ENCODE measurements around the gene KIF3A. TPM values are rescaled to one million over a fixed set of nuclear protein-coding genes. Genes with fewer than 3 reads are reported as not detected.

Gene KIF3A
- total RNA-seq, 4 donors from 2014 or later: 4.9 to 7.7 (median 6.3) TPM

DNA sequence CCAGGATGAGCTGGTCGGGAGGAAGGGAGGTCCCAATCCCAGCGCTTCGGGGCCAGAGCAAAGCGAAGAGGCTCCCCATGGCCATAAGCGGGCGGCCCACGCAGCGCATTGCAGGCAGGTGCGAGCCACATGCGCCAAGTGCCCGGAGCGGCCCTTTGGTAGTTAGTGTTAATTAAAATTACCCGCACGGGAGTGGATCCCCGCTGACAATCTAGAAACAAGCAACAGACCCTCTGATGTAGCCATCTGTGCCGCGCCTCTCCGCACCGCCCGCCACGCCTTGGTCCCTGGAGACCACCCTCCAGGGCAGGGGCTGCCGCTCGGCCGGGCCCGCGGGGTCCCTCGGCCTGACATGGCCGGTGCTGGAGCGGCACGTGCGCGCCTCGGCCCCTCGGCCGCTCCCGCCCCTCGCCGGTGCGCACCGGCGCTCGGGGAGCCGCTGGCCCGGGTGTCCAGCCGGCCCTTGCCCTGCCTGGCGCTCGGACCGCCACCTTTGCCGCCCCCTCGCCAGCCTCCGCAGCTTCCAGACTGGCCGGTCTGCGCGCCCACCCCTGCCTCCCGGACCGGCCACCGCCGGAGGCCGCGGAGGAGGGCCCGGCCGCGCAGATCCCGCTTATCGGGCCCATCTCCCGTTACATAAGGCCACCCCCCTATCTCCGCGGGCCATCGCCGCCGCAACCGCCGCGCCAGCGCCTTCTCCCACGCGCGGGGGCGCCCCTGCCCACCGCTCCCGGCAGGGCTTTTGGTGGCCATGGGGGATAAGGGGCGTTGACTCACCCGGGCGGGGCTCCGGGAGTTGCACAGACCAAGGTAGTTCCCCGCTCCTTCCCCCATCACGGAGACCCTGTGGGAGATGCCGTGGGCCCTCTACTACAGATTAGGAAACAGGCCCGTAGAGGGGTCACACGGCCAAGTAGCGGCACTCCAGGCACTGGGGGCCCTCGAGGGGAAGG, 81.2 kb downstream of the KIF3A start:
- no peak for DNase-seq (ENCODE audit: low spot score in 2 of 2)
- TF ChIP-seq, protein P1, sequence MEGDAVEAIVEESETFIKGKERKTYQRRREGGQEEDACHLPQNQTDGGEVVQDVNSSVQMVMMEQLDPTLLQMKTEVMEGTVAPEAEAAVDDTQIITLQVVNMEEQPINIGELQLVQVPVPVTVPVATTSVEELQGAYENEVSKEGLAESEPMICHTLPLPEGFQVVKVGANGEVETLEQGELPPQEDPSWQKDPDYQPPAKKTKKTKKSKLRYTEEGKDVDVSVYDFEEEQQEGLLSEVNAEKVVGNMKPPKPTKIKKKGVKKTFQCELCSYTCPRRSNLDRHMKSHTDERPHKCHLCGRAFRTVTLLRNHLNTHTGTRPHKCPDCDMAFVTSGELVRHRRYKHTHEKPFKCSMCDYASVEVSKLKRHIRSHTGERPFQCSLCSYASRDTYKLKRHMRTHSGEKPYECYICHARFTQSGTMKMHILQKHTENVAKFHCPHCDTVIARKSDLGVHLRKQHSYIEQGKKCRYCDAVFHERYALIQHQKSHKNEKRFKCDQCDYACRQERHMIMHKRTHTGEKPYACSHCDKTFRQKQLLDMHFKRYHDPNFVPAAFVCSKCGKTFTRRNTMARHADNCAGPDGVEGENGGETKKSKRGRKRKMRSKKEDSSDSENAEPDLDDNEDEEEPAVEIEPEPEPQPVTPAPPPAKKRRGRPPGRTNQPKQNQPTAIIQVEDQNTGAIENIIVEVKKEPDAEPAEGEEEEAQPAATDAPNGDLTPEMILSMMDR (IDR thresholded peaks at IDR 0.05): no peak
- no peak for TF ChIP-seq POLR2A (IDR thresholded peaks at IDR 0.05)
- intact Hi-C loops (cut with DNase I; ENCODE audit: low total_unique reads): no loop called here
- WGBS, 2 donors: 5 to 8% methylated on average over 35 to 78 of the region's 92 CpGs
- no peak overlapping the region for H3K4me3 ChIP-seq (ENCODE audit: low read depth, poor library complexity, severe bottlenecking)

- no peak overlapping the region for H3K4me3 ChIP-seq (ENCODE audit: low read depth, poor library complexity, severe bottlenecking)
- TF ChIP-seq POLR2A (IDR thresholded peaks at IDR 0.05): no peak
- TF ChIP-seq, protein P1 (IDR thresholded peaks at IDR 0.05): no peak
- intact Hi-C loops (cut with DNase I; ENCODE audit: low total_unique reads): no loop called here
- no peak for DNase-seq (ENCODE audit: low spot score in 2 of 2)
- 17 to 22% methylated on average over 7 of the region's 7 CpGs for WGBS, 2 donors
Measured at GRCh38 chr5:132653716-132654115, 83.6 kb downstream of the KIF3A start.

GRCh38 chr5:132651838-132652469, 85.4 kb downstream of the KIF3A start:
- intact Hi-C loops (cut with DNase I; ENCODE audit: low total_unique reads): no loop called here
- no peak for TF ChIP-seq POLR2A (IDR thresholded peaks at IDR 0.05)
- TF ChIP-seq, protein P1 (IDR thresholded peaks at IDR 0.05): no peak
- 84 to 89% methylated on average over 4 of the region's 4 CpGs for WGBS, 2 donors
- H3K4me3 ChIP-seq (ENCODE audit: low read depth, poor library complexity, severe bottlenecking): no peak overlapping the region
- no peak for DNase-seq (ENCODE audit: low spot score in 2 of 2)

DNA sequence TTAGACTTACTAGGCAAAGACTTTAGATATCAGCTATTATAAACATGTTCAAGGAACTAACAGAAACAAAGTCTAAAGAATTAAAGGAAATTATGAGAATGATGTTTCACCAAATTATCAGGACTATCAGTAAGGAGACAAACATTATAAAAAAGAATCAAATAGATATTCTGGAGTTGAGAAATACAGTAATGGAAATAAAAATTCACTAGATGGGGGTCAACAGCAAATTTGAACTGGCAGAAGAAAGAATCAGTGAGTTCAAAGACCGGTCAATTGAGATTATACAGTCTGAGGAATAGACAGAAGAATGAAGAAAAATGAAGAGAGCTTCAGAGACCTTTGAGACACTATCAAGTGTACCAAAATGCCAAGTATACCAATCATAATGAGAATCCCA, 89.0 kb downstream of the KIF3A start:
- no peak for DNase-seq (ENCODE audit: low spot score in 2 of 2)
- intact Hi-C loops (cut with DNase I; ENCODE audit: low total_unique reads): no loop called here
- no peak for TF ChIP-seq POLR2A (IDR thresholded peaks at IDR 0.05)
- TF ChIP-seq, protein P1 (IDR thresholded peaks at IDR 0.05): no peak
- no peak overlapping the region for H3K4me3 ChIP-seq (ENCODE audit: low read depth, poor library complexity, severe bottlenecking)
- 95 to 98% methylated on average over 1 of the region's 1 CpG for WGBS, 2 donors

DNA sequence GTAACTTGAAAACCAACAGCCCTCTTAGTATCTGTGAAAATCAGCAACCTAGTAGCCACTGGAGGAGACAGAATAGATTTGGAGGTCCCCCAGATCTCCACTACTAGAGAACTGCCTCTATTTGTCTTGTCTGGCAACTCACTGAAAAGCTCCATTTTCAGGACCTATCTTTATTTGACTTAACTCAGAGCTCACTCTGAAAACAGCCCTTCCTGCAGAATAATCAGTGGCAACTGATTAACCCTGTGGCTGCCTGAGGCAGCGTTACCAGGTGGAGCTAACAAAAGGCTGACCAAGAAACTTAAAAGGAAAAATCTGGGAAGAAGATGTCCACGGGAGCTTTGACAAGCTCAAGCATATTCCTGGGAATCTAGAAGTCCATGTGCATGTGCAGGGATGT, 89.9 kb downstream of the KIF3A start:
- intact Hi-C loops (cut with DNase I; ENCODE audit: low total_unique reads): no loop called here
- DNase-seq (ENCODE audit: low spot score in 2 of 2): no peak
- no peak for TF ChIP-seq POLR2A (IDR thresholded peaks at IDR 0.05)
- TF ChIP-seq, protein P1 (IDR thresholded peaks at IDR 0.05): no peak
- 91 to 93% methylated on average over 2 of the region's 2 CpGs for WGBS, 2 donors
- H3K4me3 ChIP-seq (ENCODE audit: low read depth, poor library complexity, severe bottlenecking): no peak overlapping the region
